Measurements from ENCODE around the gene ECHS1. TPM values are rescaled to one million over a fixed set of nuclear protein-coding genes. Genes with fewer than 3 reads are reported as not detected.
A peak's percentile ranks its signal among the peaks of the same experiment; 100 is the strongest.

ECHS1 gene
- total and polyA plus RNA-seq, 5 donors from 2014 or later, result 16.9 to 91.7 (median 87.8) TPM

GRCh38 chr10:133332936-133333699, 40.0 kb downstream of the ECHS1 start:
- no peak overlapping the region for H3K27ac Mint-ChIP-seq

GRCh38 chr10:133329491-133330202, 43.5 kb downstream of the ECHS1 start:
- H3K4me3 ChIP-seq (ENCODE audit: low read depth, low read length), result no peak overlapping the region
- Mint-ChIP-seq H3K9me3 (no peaks in the 10 kb centered on the region), H3K27ac (no peak overlapping the region), H3K4me1 (peaks cover 0 to 23% (median 11%) of the 10 kb centered on the region in 4 donors), H3K27me3 (peaks cover 56% of the 10 kb centered on the region), H3K4me3 (peak overlapping the region in 3 of 4 donors; percentile 49 to 73 (median 54)), H3K36me3 (no peaks in the 10 kb centered on the region)
- H3K4me1 ChIP-seq (ENCODE audit: control insufficient read depth, insufficient read depth, low read length, poor library complexity, severe bottlenecking), result peaks cover 31% of the 10 kb centered on the region
- ATAC-seq (ENCODE audit: low read depth in 2 of 2) (peak; percentile 81 to 83), DNase-seq (peak; percentile 77 to 83 (median 83))
- H3K9me3 ChIP-seq (ENCODE audit: control insufficient read depth in 2 of 2, low read length in 2 of 2), result no peaks in the 10 kb centered on the region
- H3K27ac ChIP-seq (ENCODE audit: insufficient read depth, low read length, poor library complexity, severe bottlenecking), result no peak overlapping the region
- H3K27me3 ChIP-seq (ENCODE audit: control insufficient read depth, insufficient read depth, low read length), result peaks cover 2% of the 10 kb centered on the region
- H3K36me3 ChIP-seq (ENCODE audit: control insufficient read depth, insufficient read depth, low read length), result no peaks in the 10 kb centered on the region

More at GRCh38 chr10:133332936-133333699, 40.0 kb downstream of the ECHS1 start:
- Mint-ChIP-seq H3K36me3 (no peaks in the 10 kb centered on the region), H3K27me3 (peaks cover 31% of the 10 kb centered on the region), H3K4me1 (peaks cover 0 to 20% (median 7%) of the 10 kb centered on the region in 4 donors), H3K4me3 (peak overlapping the region in 2 of 4 donors; percentile 16 to 80), H3K9me3 (no peaks in the 10 kb centered on the region)
- Histone ChIP-seq H3K27me3 (ENCODE audit: control insufficient read depth, insufficient read depth, low read length) (no peaks in the 10 kb centered on the region), H3K9me3 (ENCODE audit: control insufficient read depth in 2 of 2, low read length in 2 of 2) (no peaks in the 10 kb centered on the region), H3K4me1 (ENCODE audit: control insufficient read depth, insufficient read depth, low read length, poor library complexity, severe bottlenecking) (peaks cover 41% of the 10 kb centered on the region), H3K4me3 (ENCODE audit: low read depth, low read length) (no peak overlapping the region), H3K36me3 (ENCODE audit: control insufficient read depth, insufficient read depth, low read length) (no peaks in the 10 kb centered on the region), H3K27ac (ENCODE audit: insufficient read depth, low read length, poor library complexity, severe bottlenecking) (no peak overlapping the region)
- no peak for ATAC-seq (ENCODE audit: low read depth in 2 of 2)
- DNase-seq, result no peak

- H3K27ac Mint-ChIP-seq, result no peak overlapping the region
- peaks cover 0 to 24% (median 11%) of the 10 kb centered on the region in 4 donors for H3K4me1 Mint-ChIP-seq
- no peaks in the 10 kb centered on the region for H3K9me3 Mint-ChIP-seq
- Histone ChIP-seq H3K4me1 (ENCODE audit: control insufficient read depth, insufficient read depth, low read length, poor library complexity, severe bottlenecking) (peaks cover 32% of the 10 kb centered on the region), H3K27me3 (ENCODE audit: control insufficient read depth, insufficient read depth, low read length) (peaks cover 2% of the 10 kb centered on the region), H3K4me3 (ENCODE audit: low read depth, low read length) (no peak overlapping the region), H3K27ac (ENCODE audit: insufficient read depth, low read length, poor library complexity, severe bottlenecking) (no peak overlapping the region), H3K36me3 (ENCODE audit: control insufficient read depth, insufficient read depth, low read length) (no peaks in the 10 kb centered on the region), H3K9me3 (ENCODE audit: control insufficient read depth in 2 of 2, low read length in 2 of 2) (no peaks in the 10 kb centered on the region)
- ATAC-seq (ENCODE audit: low read depth in 2 of 2) (no peak), DNase-seq (no peak)
- peaks cover 56% of the 10 kb centered on the region for H3K27me3 Mint-ChIP-seq
- no peaks in the 10 kb centered on the region for H3K36me3 Mint-ChIP-seq
- H3K4me3 Mint-ChIP-seq, result no peak overlapping the region
Observed at GRCh38 chr10:133328358-133329343, 44.5 kb downstream of the ECHS1 start.

- DNase-seq, result no peak
- Histone ChIP-seq H3K4me3 (ENCODE audit: low read depth, low read length) (no peak overlapping the region), H3K27me3 (ENCODE audit: control insufficient read depth, insufficient read depth, low read length) (peaks cover 2% of the 10 kb centered on the region), H3K36me3 (ENCODE audit: control insufficient read depth, insufficient read depth, low read length) (no peaks in the 10 kb centered on the region), H3K9me3 (ENCODE audit: control insufficient read depth in 2 of 2, low read length in 2 of 2) (no peaks in the 10 kb centered on the region), H3K27ac (ENCODE audit: insufficient read depth, low read length, poor library complexity, severe bottlenecking) (no peak overlapping the region), H3K4me1 (ENCODE audit: control insufficient read depth, insufficient read depth, low read length, poor library complexity, severe bottlenecking) (peaks cover 32% of the 10 kb centered on the region)
- Mint-ChIP-seq H3K27me3 (peaks cover 59% of the 10 kb centered on the region), H3K4me3 (no peak overlapping the region), H3K36me3 (no peaks in the 10 kb centered on the region), H3K27ac (no peak overlapping the region), H3K4me1 (peaks cover 0 to 21% (median 10%) of the 10 kb centered on the region in 4 donors), H3K9me3 (no peaks in the 10 kb centered on the region)
- ATAC-seq (ENCODE audit: low read depth in 2 of 2), result no peak
Observed at GRCh38 chr10:133327651-133328357, 45.4 kb downstream of the ECHS1 start.

- no peaks in the 10 kb centered on the region for H3K9me3 Mint-ChIP-seq
- peaks cover 0 to 21% (median 7%) of the 10 kb centered on the region in 4 donors for H3K4me1 Mint-ChIP-seq
- peak overlapping the region in 1 of 3 donors; percentile 63 for H3K27ac Mint-ChIP-seq
- no peak overlapping the region for H3K4me3 ChIP-seq (ENCODE audit: low read depth, low read length)
- no peaks in the 10 kb centered on the region for H3K36me3 ChIP-seq (ENCODE audit: control insufficient read depth, insufficient read depth, low read length)
- no peaks in the 10 kb centered on the region for H3K36me3 Mint-ChIP-seq
- peaks cover 32% of the 10 kb centered on the region for H3K4me1 ChIP-seq (ENCODE audit: control insufficient read depth, insufficient read depth, low read length, poor library complexity, severe bottlenecking)
- no peaks in the 10 kb centered on the region for H3K9me3 ChIP-seq (ENCODE audit: control insufficient read depth in 2 of 2, low read length in 2 of 2)
- H3K27me3 Mint-ChIP-seq, result peaks cover 52% of the 10 kb centered on the region
- peak overlapping the region in 2 of 4 donors; percentile 15 to 41 for H3K4me3 Mint-ChIP-seq
- no peak overlapping the region for H3K27ac ChIP-seq (ENCODE audit: insufficient read depth, low read length, poor library complexity, severe bottlenecking)
- no peak for ATAC-seq (ENCODE audit: low read depth in 2 of 2)
- no peak for DNase-seq
- H3K27me3 ChIP-seq (ENCODE audit: control insufficient read depth, insufficient read depth, low read length), result peaks cover 2% of the 10 kb centered on the region
Observed at GRCh38 chr10:133326745-133327650, 46.2 kb downstream of the ECHS1 start.

- Mint-ChIP-seq H3K4me1 (peaks cover 0 to 21% (median 7%) of the 10 kb centered on the region in 4 donors), H3K27ac (no peak overlapping the region), H3K27me3 (peaks cover 48% of the 10 kb centered on the region), H3K4me3 (peak overlapping the region in 3 of 4 donors; percentile 35 to 51 (median 41)), H3K9me3 (no peaks in the 10 kb centered on the region), H3K36me3 (no peaks in the 10 kb centered on the region)
- Histone ChIP-seq H3K36me3 (ENCODE audit: control insufficient read depth, insufficient read depth, low read length) (no peaks in the 10 kb centered on the region), H3K9me3 (ENCODE audit: control insufficient read depth in 2 of 2, low read length in 2 of 2) (no peaks in the 10 kb centered on the region), H3K4me3 (ENCODE audit: low read depth, low read length) (no peak overlapping the region), H3K27ac (ENCODE audit: insufficient read depth, low read length, poor library complexity, severe bottlenecking) (no peak overlapping the region), H3K27me3 (ENCODE audit: control insufficient read depth, insufficient read depth, low read length) (peaks cover 2% of the 10 kb centered on the region), H3K4me1 (ENCODE audit: control insufficient read depth, insufficient read depth, low read length, poor library complexity, severe bottlenecking) (peaks cover 32% of the 10 kb centered on the region)
- ATAC-seq (ENCODE audit: low read depth in 2 of 2) (no peak), DNase-seq (no peak)
Observed at GRCh38 chr10:133326223-133326551, 47.0 kb downstream of the ECHS1 start.
